Measurements from ENCODE around the gene MYPN.

Gene MYPN

DNA sequence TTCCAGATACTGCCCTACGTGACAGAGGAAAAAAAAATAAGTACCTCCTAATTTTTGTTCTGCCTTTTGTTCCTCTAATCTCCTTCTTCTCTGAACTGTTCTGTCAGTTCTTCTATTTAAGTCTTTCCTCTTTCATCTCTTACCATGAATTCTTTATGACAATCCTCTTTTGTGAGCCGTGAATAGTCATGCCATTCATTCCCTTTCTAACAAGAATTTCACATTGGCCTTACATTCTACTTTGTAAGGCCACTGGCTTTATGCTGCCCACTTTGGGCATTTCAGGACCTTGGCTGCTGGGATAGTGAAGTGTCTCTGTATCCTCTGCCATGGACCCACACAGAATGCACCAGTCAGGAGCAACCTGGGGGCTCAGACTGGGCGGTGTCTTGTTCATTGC is 69.7 kb downstream of the MYPN start:
- Mint-ChIP-seq H3K27me3 (ENCODE audit: low read depth) (no peaks in the 10 kb centered on the region), H3K4me1 (peaks cover 1% of the 10 kb centered on the region), H3K36me3 (ENCODE audit: low read depth) (no peaks in the 10 kb centered on the region), H3K4me3 (no peak overlapping the region), H3K9me3 (no peaks in the 10 kb centered on the region), H3K27ac (no peak overlapping the region)
- TF ChIP-seq, protein P1, sequence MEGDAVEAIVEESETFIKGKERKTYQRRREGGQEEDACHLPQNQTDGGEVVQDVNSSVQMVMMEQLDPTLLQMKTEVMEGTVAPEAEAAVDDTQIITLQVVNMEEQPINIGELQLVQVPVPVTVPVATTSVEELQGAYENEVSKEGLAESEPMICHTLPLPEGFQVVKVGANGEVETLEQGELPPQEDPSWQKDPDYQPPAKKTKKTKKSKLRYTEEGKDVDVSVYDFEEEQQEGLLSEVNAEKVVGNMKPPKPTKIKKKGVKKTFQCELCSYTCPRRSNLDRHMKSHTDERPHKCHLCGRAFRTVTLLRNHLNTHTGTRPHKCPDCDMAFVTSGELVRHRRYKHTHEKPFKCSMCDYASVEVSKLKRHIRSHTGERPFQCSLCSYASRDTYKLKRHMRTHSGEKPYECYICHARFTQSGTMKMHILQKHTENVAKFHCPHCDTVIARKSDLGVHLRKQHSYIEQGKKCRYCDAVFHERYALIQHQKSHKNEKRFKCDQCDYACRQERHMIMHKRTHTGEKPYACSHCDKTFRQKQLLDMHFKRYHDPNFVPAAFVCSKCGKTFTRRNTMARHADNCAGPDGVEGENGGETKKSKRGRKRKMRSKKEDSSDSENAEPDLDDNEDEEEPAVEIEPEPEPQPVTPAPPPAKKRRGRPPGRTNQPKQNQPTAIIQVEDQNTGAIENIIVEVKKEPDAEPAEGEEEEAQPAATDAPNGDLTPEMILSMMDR (IDR thresholded peaks at IDR 0.05; ENCODE audit: unreplicated experiment in 3 of 3) = no peak

DNA sequence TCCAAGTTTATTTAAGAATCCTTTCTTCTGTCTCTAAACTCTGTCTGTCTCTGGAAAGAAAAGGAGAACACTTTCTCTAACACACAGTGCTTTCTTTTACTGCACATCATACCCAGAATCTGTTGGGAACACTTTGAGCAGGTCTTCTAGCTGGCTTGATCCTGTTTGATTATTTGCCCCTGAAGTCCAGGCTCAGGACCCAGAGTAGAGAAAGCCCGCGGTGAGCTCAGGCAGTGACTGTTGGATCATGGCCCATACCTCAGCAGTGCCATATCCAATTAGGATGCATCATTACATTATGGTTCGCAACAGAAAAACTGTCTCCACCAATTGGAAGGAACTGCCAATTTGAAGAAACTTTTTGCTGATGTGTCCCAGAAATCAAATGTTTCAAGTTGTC is 71.2 kb downstream of the MYPN start:
- Mint-ChIP-seq H3K27ac (no peak overlapping the region), H3K4me1 (peaks cover 10% of the 10 kb centered on the region), H3K9me3 (no peaks in the 10 kb centered on the region), H3K4me3 (no peak overlapping the region), H3K27me3 (ENCODE audit: low read depth) (peaks cover 7% of the 10 kb centered on the region), H3K36me3 (ENCODE audit: low read depth) (no peaks in the 10 kb centered on the region)
- TF ChIP-seq, protein P1 (IDR thresholded peaks at IDR 0.05; ENCODE audit: unreplicated experiment in 3 of 3) = no peak

DNA sequence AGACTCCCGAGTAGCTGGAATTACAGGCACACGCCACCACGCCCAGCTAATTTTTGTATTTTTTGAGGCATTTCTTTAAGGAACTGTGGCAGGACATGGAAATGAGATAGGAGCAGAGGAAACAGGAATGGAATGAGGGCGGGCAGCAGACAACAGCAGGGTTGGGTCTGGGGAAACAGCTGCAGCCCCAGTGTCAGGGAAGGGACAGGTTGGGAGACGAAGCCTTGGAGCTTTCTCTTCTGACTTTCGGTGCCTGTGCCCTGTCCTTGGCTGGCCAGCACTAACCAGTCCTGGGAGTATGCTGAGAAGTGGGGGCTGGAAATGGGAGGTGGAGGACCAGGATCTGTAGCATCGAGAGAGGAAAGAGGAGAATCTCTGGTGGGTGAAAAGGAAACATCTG is 75.3 kb downstream of the MYPN start:
- peaks cover 7% of the 10 kb centered on the region for H3K27me3 Mint-ChIP-seq (ENCODE audit: low read depth)
- TF ChIP-seq, protein P1 (IDR thresholded peaks at IDR 0.05; ENCODE audit: unreplicated experiment in 3 of 3) = no peak
- H3K4me1 Mint-ChIP-seq = peaks cover 10% of the 10 kb centered on the region

DNA sequence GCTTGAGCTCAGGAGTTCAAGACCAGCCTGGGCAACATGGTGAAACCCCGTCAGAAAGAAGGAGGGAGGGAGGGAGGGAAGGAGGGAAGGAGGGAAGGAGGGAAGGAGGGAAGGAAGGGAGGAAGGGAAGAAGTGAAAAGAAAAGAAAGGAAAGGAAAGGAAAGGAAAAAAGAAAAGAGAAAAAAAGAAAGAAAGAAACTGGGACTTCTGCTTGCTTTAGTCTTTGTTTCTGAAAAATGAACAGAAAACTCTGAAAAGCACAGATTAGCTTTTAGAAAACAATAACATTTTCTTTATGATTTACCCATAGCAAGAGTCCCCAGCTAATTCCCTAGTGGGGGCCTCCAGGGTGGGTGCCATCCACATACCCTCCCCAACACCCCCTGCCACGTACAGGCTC is 75.8 kb downstream of the MYPN start:
- H3K4me3 Mint-ChIP-seq = no peak overlapping the region
- peaks cover 7% of the 10 kb centered on the region for H3K27me3 Mint-ChIP-seq (ENCODE audit: low read depth)
- H3K9me3 Mint-ChIP-seq = no peaks in the 10 kb centered on the region
- H3K27ac Mint-ChIP-seq = peak overlapping the region in 1 of 3 experiments; percentile 19
- TF ChIP-seq, protein P1 (IDR thresholded peaks at IDR 0.05; ENCODE audit: unreplicated experiment in 3 of 3) = no peak
- peaks cover 10% of the 10 kb centered on the region for H3K4me1 Mint-ChIP-seq
- H3K36me3 Mint-ChIP-seq (ENCODE audit: low read depth) = no peaks in the 10 kb centered on the region

More for the DNA sequence above, 75.3 kb downstream of the MYPN start:
- H3K27ac Mint-ChIP-seq = peak overlapping the region; percentile 19 to 77 (median 76)
- no peaks in the 10 kb centered on the region for H3K9me3 Mint-ChIP-seq
- H3K4me3 Mint-ChIP-seq = peak overlapping the region in 2 of 3 experiments; percentile 3 to 38
- H3K36me3 Mint-ChIP-seq (ENCODE audit: low read depth) = no peaks in the 10 kb centered on the region

DNA sequence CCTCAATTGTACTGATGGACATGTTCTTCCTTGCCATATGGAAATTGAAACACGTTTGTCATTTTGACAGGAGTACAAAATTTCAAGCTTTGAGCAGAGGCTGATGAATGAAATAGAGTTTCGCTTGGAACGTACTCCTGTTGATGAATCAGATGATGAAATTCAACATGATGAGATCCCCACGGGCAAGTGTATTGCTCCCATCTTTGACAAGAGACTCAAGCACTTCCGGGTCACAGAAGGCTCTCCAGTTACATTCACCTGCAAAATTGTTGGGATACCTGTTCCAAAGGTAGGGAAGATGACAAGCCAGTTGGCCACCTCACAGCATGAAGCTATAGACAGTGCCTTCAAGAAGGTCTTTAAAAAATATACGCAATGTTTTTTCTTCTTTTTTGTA is 79.5 kb downstream of the MYPN start:
- TF ChIP-seq, protein P1 (IDR thresholded peaks at IDR 0.05; ENCODE audit: unreplicated experiment in 3 of 3) = no peak
- no peaks in the 10 kb centered on the region for H3K36me3 Mint-ChIP-seq (ENCODE audit: low read depth)
- peaks cover 10% of the 10 kb centered on the region for H3K4me1 Mint-ChIP-seq

DNA sequence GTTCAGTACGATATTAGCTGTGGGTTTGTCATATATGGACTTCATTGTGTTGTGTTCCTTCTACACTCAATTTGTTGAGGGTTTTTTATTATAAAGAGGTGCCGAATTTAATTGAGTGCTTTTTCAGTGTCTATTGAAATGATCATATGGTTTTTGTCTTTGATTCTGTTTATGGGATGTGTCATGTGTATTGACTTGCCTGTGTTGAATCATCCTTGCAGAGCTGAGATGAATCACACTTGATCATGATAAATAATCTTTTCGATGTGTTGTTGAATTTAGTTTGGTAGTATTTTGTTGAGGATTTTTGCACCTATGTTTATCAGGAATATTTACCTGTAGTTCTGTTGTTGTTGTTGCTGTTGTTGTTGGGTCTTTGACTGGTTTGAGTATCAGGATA is 82.8 kb downstream of the MYPN start:
- Mint-ChIP-seq H3K36me3 (ENCODE audit: low read depth) (no peaks in the 10 kb centered on the region), H3K4me3 (no peak overlapping the region), H3K27ac (no peak overlapping the region), H3K27me3 (ENCODE audit: low read depth) (no peaks in the 10 kb centered on the region), H3K9me3 (peaks cover 5% of the 10 kb centered on the region), H3K4me1 (no peaks in the 10 kb centered on the region)
- TF ChIP-seq, protein P1 (IDR thresholded peaks at IDR 0.05; ENCODE audit: unreplicated experiment in 3 of 3) = no peak

More for the DNA sequence above, 79.5 kb downstream of the MYPN start:
- no peak overlapping the region for H3K27ac Mint-ChIP-seq
- no peak overlapping the region for H3K4me3 Mint-ChIP-seq
- peaks cover 5% of the 10 kb centered on the region for H3K9me3 Mint-ChIP-seq
- peaks cover 7% of the 10 kb centered on the region for H3K27me3 Mint-ChIP-seq (ENCODE audit: low read depth)
